ENCODE data around the gene NMNAT3.

DNA sequence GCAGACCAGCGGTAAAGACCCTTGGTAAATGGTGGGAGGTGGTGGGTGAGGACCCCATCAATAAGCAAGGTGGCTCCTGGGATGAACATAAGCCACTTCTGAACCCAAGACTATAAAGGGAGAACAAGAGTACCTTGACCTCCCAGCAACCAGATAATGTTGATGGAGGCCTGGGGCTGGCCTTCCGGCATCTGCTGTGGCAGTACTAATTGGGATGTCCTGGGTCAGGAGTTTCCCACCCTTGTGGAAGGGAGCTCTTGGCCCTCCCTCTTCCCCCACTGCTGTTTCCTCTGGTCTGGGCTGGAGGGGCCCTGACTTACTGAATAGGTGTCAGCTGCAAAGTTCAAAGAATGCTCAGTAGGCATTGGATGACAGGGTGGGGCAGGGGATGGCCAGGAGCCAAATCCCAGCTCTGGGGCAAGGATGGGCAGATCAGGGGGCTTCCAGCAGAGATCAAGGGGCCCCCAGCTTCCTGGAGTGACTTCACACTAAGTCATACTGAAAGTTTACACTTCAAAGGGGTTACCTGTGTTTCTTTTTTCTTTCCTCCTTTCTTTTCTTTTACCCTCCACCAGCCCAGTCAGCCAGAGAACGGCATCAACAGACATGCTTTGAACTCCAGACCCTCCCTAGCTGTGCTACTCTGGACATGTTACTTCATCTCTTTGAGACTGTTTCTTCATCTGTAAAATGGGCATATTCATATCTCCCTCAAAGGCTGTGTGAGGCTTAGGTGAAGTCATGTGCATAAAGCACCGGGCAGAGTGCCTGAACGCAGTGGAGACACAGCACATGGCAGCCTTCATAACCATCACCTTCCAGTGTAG, 139.8 kb downstream of the NMNAT3 start:
- TF ChIP-seq, protein P1, sequence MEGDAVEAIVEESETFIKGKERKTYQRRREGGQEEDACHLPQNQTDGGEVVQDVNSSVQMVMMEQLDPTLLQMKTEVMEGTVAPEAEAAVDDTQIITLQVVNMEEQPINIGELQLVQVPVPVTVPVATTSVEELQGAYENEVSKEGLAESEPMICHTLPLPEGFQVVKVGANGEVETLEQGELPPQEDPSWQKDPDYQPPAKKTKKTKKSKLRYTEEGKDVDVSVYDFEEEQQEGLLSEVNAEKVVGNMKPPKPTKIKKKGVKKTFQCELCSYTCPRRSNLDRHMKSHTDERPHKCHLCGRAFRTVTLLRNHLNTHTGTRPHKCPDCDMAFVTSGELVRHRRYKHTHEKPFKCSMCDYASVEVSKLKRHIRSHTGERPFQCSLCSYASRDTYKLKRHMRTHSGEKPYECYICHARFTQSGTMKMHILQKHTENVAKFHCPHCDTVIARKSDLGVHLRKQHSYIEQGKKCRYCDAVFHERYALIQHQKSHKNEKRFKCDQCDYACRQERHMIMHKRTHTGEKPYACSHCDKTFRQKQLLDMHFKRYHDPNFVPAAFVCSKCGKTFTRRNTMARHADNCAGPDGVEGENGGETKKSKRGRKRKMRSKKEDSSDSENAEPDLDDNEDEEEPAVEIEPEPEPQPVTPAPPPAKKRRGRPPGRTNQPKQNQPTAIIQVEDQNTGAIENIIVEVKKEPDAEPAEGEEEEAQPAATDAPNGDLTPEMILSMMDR (IDR thresholded peaks at IDR 0.05): no peak
- no peak for TF ChIP-seq POLR2A (IDR thresholded peaks at IDR 0.05)
- TF ChIP-seq POLR2AphosphoS5 (IDR thresholded peaks at IDR 0.05): no peak
- no peak for TF ChIP-seq EP300 (IDR thresholded peaks at IDR 0.05)

All from stomach (tissue), 4 donors.